HepG2 (cell line): ENCODE measurements around the gene STK40. TPM values are rescaled to one million over a fixed set of nuclear protein-coding genes. Genes with fewer than 3 reads are reported as not detected.

Source experiments
- ATAC-seq: fragments of 200-7000 bp; cut with Tn5 transposase; 3 replicates; pipeline ENCODE4 v1.9.1; 2020; ENCODE audit warnings: mild to moderate bottlenecking, moderate library complexity
- BruUV-seq: library from RNA; stranded (reverse); fragments of 400-500 nt; replicated peaks from 2 replicates; lab custom pipeline; 2021; lab: Mats Ljungman, UMichigan
- CTCF ChIA-PET: fragments of 300-600 bp; formaldehyde crosslinking; extraction: SDS; loops from one replicate; lab custom pipeline; 2021; ENCODE audit warnings: low total read pairs, inconsistent platforms, low intra/inter-chr PET ratio; lab: Yijun Ruan, JAX
- POLR2A ChIA-PET: fragments of 350-600 bp; sonication (Branson Sonifier 250); formaldehyde crosslinking; loops from one replicate; lab custom pipeline; 2020; ENCODE audit warnings: antibody characterized with exemption, inconsistent platforms; lab: Yijun Ruan, JAX
- DNase-seq: peaks from one replicate; pipeline ENCODE4 v3.0.0-alpha.2; 2015; ENCODE audit warnings: low spot score
- FAIRE-seq: peaks from 3 replicates; lab custom pipeline; 2011; peaks lifted over from hg19 to GRCh38; lab: Jason Lieb, UNC
- H2AFZ ChIP-seq: one replicate; pipeline ENCODE4 v1.6.1; 2011; ENCODE audit warnings: low read length, inconsistent platforms
- H3K27ac ChIP-seq: fragments of 300-600 bp; 3 replicates; pipeline ENCODE4 v1.8.0; 2011; ENCODE audit warnings: mixed run types, mild to moderate bottlenecking, mixed read lengths, low read length, inconsistent platforms; ENCODE audit not compliant: insufficient read depth; ENCODE audit errors: extremely low read length
- H3K27me3 ChIP-seq, 2 experiments: fragments of 200-600 bp in 1 of 2; 2 replicates in 1 of 2; 3 replicates in 1 of 2; pipeline versions ENCODE4 v1.6.0 to v1.8.0; 2011; ENCODE audit warnings: low read length in 2 of 2, mild to moderate bottlenecking in 2 of 2, moderate library complexity in 2 of 2, inconsistent platforms in 1 of 2; ENCODE audit not compliant: insufficient read depth in 2 of 2, control insufficient read depth in 1 of 2
- H3K36me3 ChIP-seq, 2 experiments: fragments of 200-600 bp in 1 of 2; replicated peaks in 1 of 2; 2 replicates in 1 of 2; 3 replicates in 1 of 2; pipeline versions ENCODE4 v1.5.1 to v1.8.0; 2011; ENCODE audit warnings: low read length in 2 of 2, inconsistent platforms in 1 of 2; ENCODE audit not compliant: insufficient read depth in 2 of 2, control insufficient read depth in 1 of 2
- H3K4me1 ChIP-seq: 2 replicates; pipeline ENCODE4 v1.5.1; 2012; ENCODE audit warnings: low read length, inconsistent platforms; ENCODE audit not compliant: insufficient read depth
- H3K4me2 ChIP-seq: 2 replicates; pipeline ENCODE4 v1.6.0; 2011; ENCODE audit warnings: low read depth, low read length, inconsistent platforms
- H3K4me3 ChIP-seq, 3 experiments: fragments of 200-600 bp in 1 of 3; sonication (generic), shearing (Covaris generic) in 1 of 3; replicated peaks in 1 of 3; 2 replicates each; pipeline ENCODE4 v1.5.1; 2011 to 2016; ENCODE audit warnings: low read length in 3 of 3, inconsistent platforms in 2 of 3, low read depth in 2 of 3, mild to moderate bottlenecking in 2 of 3, control low read depth in 1 of 3, mixed read lengths in 1 of 3; ENCODE audit not compliant: insufficient read depth in 1 of 3
- H3K79me2 ChIP-seq: one replicate; pipeline ENCODE4 v1.6.1; 2011; ENCODE audit warnings: low read length, inconsistent platforms; ENCODE audit not compliant: insufficient read depth
- H3K9ac ChIP-seq: 2 replicates; pipeline ENCODE4 v1.6.0; 2011; ENCODE audit warnings: mild to moderate bottlenecking, low read depth, low read length, inconsistent platforms; ENCODE audit not compliant: insufficient read depth
- H3K9me3 ChIP-seq: 2 replicates; pipeline ENCODE4 v1.5.1; 2012; ENCODE audit warnings: mild to moderate bottlenecking, low read length
- H4K20me1 ChIP-seq: 2 replicates; pipeline ENCODE4 v1.6.0; 2011; ENCODE audit warnings: inconsistent platforms, mild to moderate bottlenecking, low read length, moderate library complexity; ENCODE audit not compliant: insufficient read depth
- FOXM1 ChIP-seq: sonication (generic); formaldehyde crosslinking; IDR thresholded peaks from 2 replicates; pipeline ENCODE4 v1.5.0; 2020; ENCODE audit warnings: missing genetic modification reagents
- KDM4B ChIP-seq: sonication (generic); formaldehyde crosslinking; IDR thresholded peaks from 2 replicates; pipeline ENCODE4 v1.4.0; 2020; ENCODE audit warnings: missing genetic modification reagents
- UBTF ChIP-seq: sonication (generic); formaldehyde crosslinking; IDR thresholded peaks from 2 replicates; pipeline ENCODE4 v1.4.0; 2020; ENCODE audit warnings: mild to moderate bottlenecking, missing genetic modification reagents
- ZBTB44 ChIP-seq: sonication (generic); formaldehyde crosslinking; IDR thresholded peaks from 2 replicates; pipeline ENCODE4 v1.4.0; 2020; ENCODE audit warnings: missing genetic modification reagents
- WGBS: methylation state at CpG from one replicate; pipeline ENCODE4 v1.1.6; 2017; ENCODE audit warnings: low lambda C conversion rate; 5-methylcytosine and 5-hydroxymethylcytosine counted together
- in situ Hi-C: cut with HindIII; loops from 2 replicates; pipeline ENCODE4 v1.10.0; 2017; ENCODE audit warnings: low pct_unique_long_range_greater_than_20kb; ENCODE audit not compliant: extremely low pct_ligation_motif_present
- intact Hi-C: fragments of 100-400 bp; cut with micrococcal nuclease; formaldehyde crosslinking; loops from one replicate; pipeline ENCODE4 v1.10.0; 2022; ENCODE audit not compliant: unreplicated experiment
- polyA plus RNA-seq, 8 experiments: library from polyadenylated mRNA; depleted of rRNA in 3 of 8; stranded (reverse) in 7 of 8; unstranded in 1 of 8; fragments of >200 nt; fragmentation: Illumina TruSeq in 4 of 8; extraction: Trizol in 4 of 8; gene quantifications; 2 replicates each; pipeline versions ENCODE4 v1.2.1 to v1.2.3, GENCODE V29; 2011 to 2016; ENCODE audit warnings: low read depth in 4 of 8, missing spikeins in 1 of 8, mixed read lengths in 1 of 8; ENCODE audit not compliant: insufficient read depth in 1 of 8
- total RNA-seq, 5 experiments: library from RNA; depleted of rRNA; stranded (reverse); fragments of >200 nt; fragmentation: Illumina TruSeq; extraction: Trizol; gene quantifications; 2 replicates each; pipeline ENCODE4 v1.2.3, GENCODE V29; 2016; ENCODE audit warnings: low read depth in 1 of 5
- TF ChIP-seq, protein P1 (sequence below): sonication (generic); formaldehyde crosslinking; IDR thresholded peaks from 2 replicates; pipeline ENCODE4 v1.4.0; 2020; ENCODE audit warnings: mild to moderate bottlenecking, missing genetic modification reagents
- TF ChIP-seq, protein P2 (sequence below): sonication (generic); formaldehyde crosslinking; IDR thresholded peaks from one replicate; pipeline ENCODE4 v1.5.1; 2020; ENCODE audit warnings: mild to moderate bottlenecking, missing genetic modification reagents; ENCODE audit errors: not compliant biosample characterization

The STK40 gene
- total and polyA plus RNA-seq, 2 of the 13 experiments (the other 11 are each of a cell fraction or from before 2014, with no cell fraction given) = 33.8 to 35.1 TPM

DNA sequence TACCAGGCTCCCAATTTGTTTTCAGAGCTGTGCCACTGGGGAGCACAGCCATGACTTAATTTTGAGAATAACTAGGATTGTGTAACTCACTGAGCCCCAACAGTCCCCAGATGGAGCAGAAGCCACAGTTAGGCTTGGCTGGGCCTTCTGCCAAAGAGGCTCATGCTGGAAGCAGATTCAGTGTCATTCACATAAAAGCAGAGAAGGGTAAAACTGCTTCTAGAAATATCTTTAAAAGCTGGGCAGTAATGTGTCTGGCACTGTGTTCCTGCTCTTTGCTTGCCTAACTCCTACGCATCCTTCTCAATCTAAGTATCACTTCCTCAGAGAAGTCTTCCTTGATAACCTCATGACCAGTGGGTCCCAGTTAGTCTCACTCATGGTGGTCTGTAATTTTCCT is 20.3 kb downstream of the STK40 start (continued):
- no peak for TF ChIP-seq ZBTB44 (CRISPR knock-in tag)

DNA sequence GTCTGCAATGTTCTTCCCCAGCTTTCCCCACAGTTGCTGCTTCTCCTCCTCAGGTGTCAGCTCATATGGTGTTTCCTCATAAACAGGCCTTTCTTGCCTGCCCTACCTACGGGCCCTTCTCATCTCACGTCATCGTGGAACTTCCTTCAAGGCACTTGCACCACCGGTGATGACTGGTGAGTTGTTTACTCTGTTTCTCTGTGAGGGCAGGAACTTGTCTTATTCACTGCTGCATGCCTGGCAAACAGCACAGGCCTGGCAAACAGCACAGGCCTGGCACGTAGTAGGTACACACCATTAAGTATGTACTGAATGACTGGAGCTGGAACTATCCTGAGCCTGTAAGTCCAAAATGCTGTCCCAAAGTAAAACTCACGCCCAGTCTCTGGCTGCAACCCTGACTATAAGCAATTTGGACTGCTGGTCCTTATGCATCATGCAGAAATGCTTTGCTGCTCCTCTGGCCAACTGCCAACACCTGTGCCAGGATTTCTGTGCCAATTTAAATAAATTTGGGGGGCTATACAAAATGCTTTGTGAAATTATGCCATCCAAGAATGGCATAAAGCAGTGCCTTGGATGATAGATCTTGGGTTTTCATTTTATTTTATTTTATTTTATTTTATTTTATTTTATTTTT is 25.7 kb downstream of the STK40 start:
- DNase-seq = no peak
- Histone ChIP-seq H3K9me3 (no peaks in the 10 kb centered on the region), H4K20me1 (no peaks in the 10 kb centered on the region), H3K9ac (no peak overlapping the region), H3K27me3 (no peaks in the 10 kb centered on the region), H3K36me3 (peaks cover 25 to 58% of the 10 kb centered on the region in 2 experiments), H2AFZ (no peak overlapping the region), H3K4me1 (peaks cover 16% of the 10 kb centered on the region; the same call in 1 of the 2 replicates), H3K4me2 (no peak overlapping the region), H3K27ac (no peak overlapping the region), H3K79me2 (no peaks in the 10 kb centered on the region), H3K4me3 (no peak overlapping the region)
- TSS peak; percentile 31 for BruUV-seq
- ATAC-seq = no peak
- ChIA-PET POLR2A (interaction anchor here (1.0 kb wide), 1 partner anchor 41 kb away, joined by 3 read pairs; no protein-coding TSS in a partner anchor), CTCF (no interaction called here)
- in situ Hi-C loops = no loop called here
- intact Hi-C loops = no loop called here
- WGBS = 96% methylated on average over 6 of the region's 6 CpGs
- no peak for FAIRE-seq
- TF ChIP-seq UBTF (CRISPR knock-in tag) (no peak), KDM4B (CRISPR knock-in tag) (no peak), FOXM1 (CRISPR knock-in tag) (no peak)
- TF ChIP-seq, protein P1, sequence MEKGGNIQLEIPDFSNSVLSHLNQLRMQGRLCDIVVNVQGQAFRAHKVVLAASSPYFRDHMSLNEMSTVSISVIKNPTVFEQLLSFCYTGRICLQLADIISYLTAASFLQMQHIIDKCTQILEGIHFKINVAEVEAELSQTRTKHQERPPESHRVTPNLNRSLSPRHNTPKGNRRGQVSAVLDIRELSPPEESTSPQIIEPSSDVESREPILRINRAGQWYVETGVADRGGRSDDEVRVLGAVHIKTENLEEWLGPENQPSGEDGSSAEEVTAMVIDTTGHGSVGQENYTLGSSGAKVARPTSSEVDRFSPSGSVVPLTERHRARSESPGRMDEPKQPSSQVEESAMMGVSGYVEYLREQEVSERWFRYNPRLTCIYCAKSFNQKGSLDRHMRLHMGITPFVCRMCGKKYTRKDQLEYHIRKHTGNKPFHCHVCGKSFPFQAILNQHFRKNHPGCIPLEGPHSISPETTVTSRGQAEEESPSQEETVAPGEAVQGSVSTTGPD (CRISPR knock-in tag) = no peak
- TF ChIP-seq, protein P2, sequence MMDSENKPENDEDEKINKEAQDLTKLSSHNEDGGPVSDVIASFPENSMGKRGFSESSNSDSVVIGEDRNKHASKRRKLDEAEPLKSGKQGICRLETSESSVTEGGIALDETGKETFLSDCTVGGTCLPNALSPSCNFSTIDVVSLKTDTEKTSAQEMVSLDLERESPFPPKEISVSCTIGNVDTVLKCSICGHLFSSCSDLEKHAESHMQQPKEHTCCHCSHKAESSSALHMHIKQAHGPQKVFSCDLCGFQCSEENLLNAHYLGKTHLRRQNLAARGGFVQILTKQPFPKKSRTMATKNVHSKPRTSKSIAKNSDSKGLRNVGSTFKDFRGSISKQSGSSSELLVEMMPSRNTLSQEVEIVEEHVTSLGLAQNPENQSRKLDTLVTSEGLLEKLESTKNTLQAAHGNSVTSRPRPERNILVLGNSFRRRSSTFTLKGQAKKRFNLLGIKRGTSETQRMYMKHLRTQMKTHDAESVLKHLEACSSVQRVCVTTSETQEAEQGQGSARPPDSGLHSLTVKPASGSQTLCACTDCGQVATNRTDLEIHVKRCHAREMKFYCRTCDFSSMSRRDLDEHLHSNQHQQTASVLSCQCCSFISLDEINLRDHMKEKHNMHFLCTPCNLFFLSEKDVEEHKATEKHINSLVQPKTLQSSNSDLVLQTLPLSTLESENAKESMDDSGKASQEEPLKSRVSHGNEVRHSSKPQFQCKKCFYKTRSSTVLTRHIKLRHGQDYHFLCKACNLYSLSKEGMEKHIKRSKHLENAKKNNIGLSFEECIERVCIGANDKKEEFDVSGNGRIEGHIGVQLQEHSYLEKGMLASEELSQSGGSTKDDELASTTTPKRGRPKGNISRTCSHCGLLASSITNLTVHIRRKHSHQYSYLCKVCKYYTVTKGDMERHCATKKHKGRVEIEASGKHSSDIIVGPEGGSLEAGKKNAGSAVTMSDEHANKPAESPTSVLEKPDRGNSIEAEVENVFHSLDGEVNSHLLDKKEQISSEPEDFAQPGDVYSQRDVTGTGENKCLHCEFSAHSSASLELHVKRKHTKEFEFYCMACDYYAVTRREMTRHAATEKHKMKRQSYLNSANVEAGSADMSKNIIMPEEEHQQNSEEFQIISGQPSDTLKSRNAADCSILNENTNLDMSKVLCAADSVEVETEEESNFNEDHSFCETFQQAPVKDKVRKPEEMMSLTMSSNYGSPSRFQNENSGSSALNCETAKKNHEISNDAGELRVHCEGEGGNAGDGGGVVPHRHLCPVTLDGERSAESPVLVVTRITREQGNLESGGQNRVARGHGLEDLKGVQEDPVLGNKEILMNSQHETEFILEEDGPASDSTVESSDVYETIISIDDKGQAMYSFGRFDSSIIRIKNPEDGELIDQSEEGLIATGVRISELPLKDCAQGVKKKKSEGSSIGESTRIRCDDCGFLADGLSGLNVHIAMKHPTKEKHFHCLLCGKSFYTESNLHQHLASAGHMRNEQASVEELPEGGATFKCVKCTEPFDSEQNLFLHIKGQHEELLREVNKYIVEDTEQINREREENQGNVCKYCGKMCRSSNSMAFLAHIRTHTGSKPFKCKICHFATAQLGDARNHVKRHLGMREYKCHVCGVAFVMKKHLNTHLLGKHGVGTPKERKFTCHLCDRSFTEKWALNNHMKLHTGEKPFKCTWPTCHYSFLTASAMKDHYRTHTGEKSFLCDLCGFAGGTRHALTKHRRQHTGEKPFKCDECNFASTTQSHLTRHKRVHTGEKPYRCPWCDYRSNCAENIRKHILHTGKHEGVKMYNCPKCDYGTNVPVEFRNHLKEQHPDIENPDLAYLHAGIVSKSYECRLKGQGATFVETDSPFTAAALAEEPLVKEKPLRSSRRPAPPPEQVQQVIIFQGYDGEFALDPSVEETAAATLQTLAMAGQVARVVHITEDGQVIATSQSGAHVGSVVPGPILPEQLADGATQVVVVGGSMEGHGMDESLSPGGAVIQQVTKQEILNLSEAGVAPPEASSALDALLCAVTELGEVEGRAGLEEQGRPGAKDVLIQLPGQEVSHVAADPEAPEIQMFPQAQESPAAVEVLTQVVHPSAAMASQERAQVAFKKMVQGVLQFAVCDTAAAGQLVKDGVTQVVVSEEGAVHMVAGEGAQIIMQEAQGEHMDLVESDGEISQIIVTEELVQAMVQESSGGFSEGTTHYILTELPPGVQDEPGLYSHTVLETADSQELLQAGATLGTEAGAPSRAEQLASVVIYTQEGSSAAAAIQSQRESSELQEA (CRISPR knock-in tag) = no peak
